Measurements from ENCODE around the gene CHST15. TPM values are rescaled to one million over a fixed set of nuclear protein-coding genes. Genes with fewer than 3 reads are reported as not detected.

CHST15 gene
- total and polyA plus RNA-seq, 9 donors, result 35.9 to 93.0 (median 52.5) TPM

DNA sequence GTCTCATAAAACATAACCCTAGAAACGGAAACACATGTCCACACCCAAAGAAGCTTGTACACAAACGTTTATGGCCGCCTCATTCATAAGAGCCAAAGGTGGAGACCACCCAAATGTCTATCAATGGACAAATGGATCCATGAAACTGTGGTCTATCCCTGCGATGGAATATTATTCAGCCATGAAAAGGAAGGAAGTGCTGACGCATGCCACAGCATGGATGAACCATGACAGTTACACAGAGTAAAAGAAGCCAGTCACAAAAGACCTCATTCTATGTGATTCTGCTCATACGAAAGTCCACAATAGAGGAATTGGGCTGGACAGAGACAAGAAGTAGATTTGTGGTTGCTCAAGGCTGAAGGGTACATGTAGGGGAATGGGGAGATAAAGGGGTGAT lies 10.8 kb downstream of the CHST15 start:
- peaks cover 35% of the 10 kb centered on the region for H3K4me1 ChIP-seq (ENCODE audit: insufficient read depth)
- WGBS, 3 donors, result 84 to 91% (median 89%) methylated on average over 6 of the region's 6 CpGs
- DNase-seq, result no peak
- intact Hi-C loops (cut with DNase I), result no loop called here
- H3K9me3 ChIP-seq, result no peaks in the 10 kb centered on the region
- no peak overlapping the region for H3K27ac ChIP-seq
- no peaks in the 10 kb centered on the region for H3K27me3 ChIP-seq
- no peak overlapping the region for H3K4me3 ChIP-seq
- TF ChIP-seq EP300 (IDR thresholded peaks at IDR 0.05) (no peak), POLR2A (IDR thresholded peaks at IDR 0.05) (no peak)
- TF ChIP-seq, protein P1, sequence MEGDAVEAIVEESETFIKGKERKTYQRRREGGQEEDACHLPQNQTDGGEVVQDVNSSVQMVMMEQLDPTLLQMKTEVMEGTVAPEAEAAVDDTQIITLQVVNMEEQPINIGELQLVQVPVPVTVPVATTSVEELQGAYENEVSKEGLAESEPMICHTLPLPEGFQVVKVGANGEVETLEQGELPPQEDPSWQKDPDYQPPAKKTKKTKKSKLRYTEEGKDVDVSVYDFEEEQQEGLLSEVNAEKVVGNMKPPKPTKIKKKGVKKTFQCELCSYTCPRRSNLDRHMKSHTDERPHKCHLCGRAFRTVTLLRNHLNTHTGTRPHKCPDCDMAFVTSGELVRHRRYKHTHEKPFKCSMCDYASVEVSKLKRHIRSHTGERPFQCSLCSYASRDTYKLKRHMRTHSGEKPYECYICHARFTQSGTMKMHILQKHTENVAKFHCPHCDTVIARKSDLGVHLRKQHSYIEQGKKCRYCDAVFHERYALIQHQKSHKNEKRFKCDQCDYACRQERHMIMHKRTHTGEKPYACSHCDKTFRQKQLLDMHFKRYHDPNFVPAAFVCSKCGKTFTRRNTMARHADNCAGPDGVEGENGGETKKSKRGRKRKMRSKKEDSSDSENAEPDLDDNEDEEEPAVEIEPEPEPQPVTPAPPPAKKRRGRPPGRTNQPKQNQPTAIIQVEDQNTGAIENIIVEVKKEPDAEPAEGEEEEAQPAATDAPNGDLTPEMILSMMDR (IDR thresholded peaks at IDR 0.05), result no peak
- no peaks in the 10 kb centered on the region for H3K36me3 ChIP-seq

DNA sequence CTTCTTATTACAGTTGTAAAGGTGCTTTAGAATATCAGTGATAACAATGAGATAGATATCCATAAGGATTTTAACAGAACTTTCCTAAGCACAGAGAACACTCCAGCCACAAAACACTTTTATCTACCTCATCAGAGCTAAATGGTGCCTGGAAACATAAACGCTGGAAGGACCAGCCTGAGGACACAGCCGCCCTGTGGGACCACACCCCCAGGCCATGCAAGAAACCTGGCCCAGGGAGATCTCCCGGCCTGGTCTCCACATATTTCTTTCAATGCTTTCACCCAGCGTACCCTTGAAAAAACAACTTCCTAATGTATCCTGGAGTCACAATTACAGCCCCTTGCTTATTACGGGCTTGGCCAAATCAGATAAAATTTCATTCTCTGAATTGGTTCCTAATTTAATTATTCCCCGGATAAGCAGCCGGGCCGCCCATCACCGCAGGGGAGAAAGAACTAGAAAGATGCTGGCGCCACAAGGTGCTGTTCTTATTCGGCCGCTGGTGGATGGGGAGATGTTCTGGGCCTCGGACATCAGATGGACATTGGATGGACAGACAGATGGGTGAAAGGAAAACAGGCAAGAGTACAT lies 11.8 kb downstream of the CHST15 start:
- intact Hi-C loops (cut with DNase I), result no loop called here
- no peak overlapping the region for H3K4me3 ChIP-seq
- H3K27ac ChIP-seq, result no peak overlapping the region
- no peak for DNase-seq
- H3K36me3 ChIP-seq, result no peaks in the 10 kb centered on the region
- no peaks in the 10 kb centered on the region for H3K9me3 ChIP-seq
- 88 to 92% (median 90%) methylated on average over 13 of the region's 13 CpGs for WGBS, 3 donors
- H3K4me1 ChIP-seq (ENCODE audit: insufficient read depth), result peaks cover 30% of the 10 kb centered on the region
- no peaks in the 10 kb centered on the region for H3K27me3 ChIP-seq
- no peak for TF ChIP-seq EP300 (IDR thresholded peaks at IDR 0.05)

DNA sequence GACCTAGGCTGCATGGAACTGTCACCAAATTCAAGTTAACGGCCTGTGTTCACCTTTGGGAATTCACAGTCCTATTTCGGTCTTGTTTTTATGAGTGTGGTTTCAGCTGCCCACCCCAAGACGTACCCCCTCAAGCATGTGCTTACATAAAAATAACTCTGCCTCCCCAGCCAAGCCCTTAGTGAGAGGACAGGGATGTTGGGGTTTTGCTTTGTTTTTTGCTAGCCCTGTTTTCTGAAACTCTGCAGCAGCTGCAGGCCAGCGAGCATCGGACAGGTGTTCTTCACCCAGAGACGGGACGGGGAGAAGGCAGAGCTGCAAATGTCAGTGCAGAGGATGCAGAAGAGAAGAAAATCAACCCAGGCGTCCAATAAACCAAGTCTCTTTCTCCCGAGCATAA lies 13.5 kb downstream of the CHST15 start:
- H3K4me1 ChIP-seq (ENCODE audit: insufficient read depth), result peaks cover 30% of the 10 kb centered on the region
- no peak overlapping the region for H3K27ac ChIP-seq
- intact Hi-C loops (cut with DNase I), result no loop called here
- no peaks in the 10 kb centered on the region for H3K27me3 ChIP-seq
- 49 to 73% (median 65%) methylated on average over 9 of the region's 9 CpGs for WGBS, 3 donors
- H3K36me3 ChIP-seq, result no peaks in the 10 kb centered on the region
- no peaks in the 10 kb centered on the region for H3K9me3 ChIP-seq
- no peak overlapping the region for H3K4me3 ChIP-seq
- no peak for DNase-seq
- TF ChIP-seq EP300 (IDR thresholded peaks at IDR 0.05), result no peak
- no peak for TF ChIP-seq POLR2A (IDR thresholded peaks at IDR 0.05)
- TF ChIP-seq, protein P1 (IDR thresholded peaks at IDR 0.05), result no peak

DNA sequence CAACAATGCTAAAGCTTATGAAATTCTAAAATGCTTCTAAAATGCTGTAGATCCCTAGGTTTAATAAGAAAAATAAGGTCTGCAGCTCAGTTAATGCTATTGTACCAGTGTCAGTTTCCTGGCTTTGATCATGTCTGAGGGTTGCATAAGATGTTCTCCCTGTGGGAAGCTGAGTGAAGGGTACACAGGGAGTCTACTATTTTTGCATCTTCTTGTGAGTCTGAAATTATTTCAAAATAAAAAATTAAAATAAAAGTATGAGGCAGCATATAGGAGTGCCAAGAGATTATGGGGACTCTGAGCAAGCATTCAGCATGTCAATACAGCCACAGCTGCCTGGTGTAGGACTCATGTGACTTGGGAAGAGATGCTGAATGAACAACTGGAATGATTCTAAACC lies 14.7 kb downstream of the CHST15 start:
- Histone ChIP-seq H3K36me3 (no peaks in the 10 kb centered on the region), H3K27me3 (no peaks in the 10 kb centered on the region), H3K4me1 (ENCODE audit: insufficient read depth) (peaks cover 27% of the 10 kb centered on the region), H3K9me3 (no peaks in the 10 kb centered on the region), H3K27ac (no peak overlapping the region), H3K4me3 (no peak overlapping the region)
- TF ChIP-seq, protein P1 (IDR thresholded peaks at IDR 0.05), result no peak
- TF ChIP-seq POLR2A (IDR thresholded peaks at IDR 0.05), result no peak
- TF ChIP-seq EP300 (IDR thresholded peaks at IDR 0.05), result no peak
- intact Hi-C loops (cut with DNase I), result no loop called here
- no peak for DNase-seq

DNA sequence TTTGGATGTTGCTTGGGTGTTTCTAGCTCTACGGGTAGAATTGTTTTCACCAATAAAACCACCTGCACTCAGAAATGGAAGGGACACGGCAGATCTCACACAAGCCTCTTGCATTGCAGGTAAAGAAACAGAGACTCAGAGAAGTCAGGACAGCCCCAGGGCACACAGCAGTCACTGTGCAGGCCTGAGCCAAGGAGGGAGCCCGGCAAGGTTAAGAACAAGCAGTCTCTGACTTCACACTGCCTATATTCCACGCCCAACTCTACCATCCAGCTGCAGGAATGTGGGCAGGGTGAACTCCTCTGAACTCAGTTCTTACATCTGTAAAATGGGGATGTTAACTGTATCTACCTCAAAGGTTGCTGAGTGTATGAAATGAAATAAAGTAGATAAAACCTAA lies 15.4 kb downstream of the CHST15 start:
- 80 to 92% (median 85%) methylated on average over 4 of the region's 4 CpGs for WGBS, 3 donors
- intact Hi-C loops (cut with DNase I), result no loop called here

More for the DNA sequence above, 15.4 kb downstream of the CHST15 start:
- TF ChIP-seq EP300 (IDR thresholded peaks at IDR 0.05), result no peak
- TF ChIP-seq, protein P1 (IDR thresholded peaks at IDR 0.05), result no peak
- Histone ChIP-seq H3K4me3 (no peak overlapping the region), H3K36me3 (no peaks in the 10 kb centered on the region), H3K27ac (no peak overlapping the region), H3K9me3 (no peaks in the 10 kb centered on the region), H3K4me1 (ENCODE audit: insufficient read depth) (peaks cover 27% of the 10 kb centered on the region), H3K27me3 (no peaks in the 10 kb centered on the region)
- DNase-seq, result no peak

Data from ovary (tissue), 9 donors.